Bronchial epithelial cell (primary cell): ENCODE measurements around the gene PYROXD2. TPM values are rescaled to one million over a fixed set of nuclear protein-coding genes. Genes with fewer than 3 reads are reported as not detected.
A peak's percentile ranks its signal among the peaks of the same experiment; 100 is the strongest.

ENCODE experiments used
- DNase-seq: peaks from one replicate; pipeline ENCODE4 v3.0.0-alpha.2; 2010; ENCODE audit warnings: low read depth
- FAIRE-seq: peaks from 2 replicates; lab custom pipeline; 2011; peaks lifted over from hg19 to GRCh38; lab: Jason Lieb, UNC
- H3K27me3 ChIP-seq: 2 replicates; pipeline ENCODE4 v1.5.1; 2011; ENCODE audit warnings: low read length; ENCODE audit not compliant: control insufficient read depth, insufficient read depth
- H3K36me3 ChIP-seq: 2 replicates; pipeline ENCODE4 v1.5.1; 2011; ENCODE audit warnings: low read length; ENCODE audit not compliant: control insufficient read depth, insufficient read depth
- H3K4me3 ChIP-seq: 2 replicates; pipeline ENCODE4 v1.5.1; 2011; ENCODE audit warnings: mild to moderate bottlenecking, low read depth, low read length, control low read depth
- CTCF ChIP-seq: IDR thresholded peaks from 2 replicates; pipeline ENCODE4 v1.5.1; 2011; ENCODE audit warnings: mild to moderate bottlenecking, moderate library complexity, low read length, control low read depth, inconsistent platforms; ENCODE audit not compliant: insufficient read depth, severe bottlenecking
- total RNA-seq: library from RNA; depleted of rRNA; stranded (reverse); fragments of >200 nt; gene quantifications from 2 replicates; pipeline ENCODE4 v1.2.1, GENCODE V29; 2014

PYROXD2 gene
- total RNA-seq, 1 donor from 2014 or later: 1.1 TPM

DNA sequence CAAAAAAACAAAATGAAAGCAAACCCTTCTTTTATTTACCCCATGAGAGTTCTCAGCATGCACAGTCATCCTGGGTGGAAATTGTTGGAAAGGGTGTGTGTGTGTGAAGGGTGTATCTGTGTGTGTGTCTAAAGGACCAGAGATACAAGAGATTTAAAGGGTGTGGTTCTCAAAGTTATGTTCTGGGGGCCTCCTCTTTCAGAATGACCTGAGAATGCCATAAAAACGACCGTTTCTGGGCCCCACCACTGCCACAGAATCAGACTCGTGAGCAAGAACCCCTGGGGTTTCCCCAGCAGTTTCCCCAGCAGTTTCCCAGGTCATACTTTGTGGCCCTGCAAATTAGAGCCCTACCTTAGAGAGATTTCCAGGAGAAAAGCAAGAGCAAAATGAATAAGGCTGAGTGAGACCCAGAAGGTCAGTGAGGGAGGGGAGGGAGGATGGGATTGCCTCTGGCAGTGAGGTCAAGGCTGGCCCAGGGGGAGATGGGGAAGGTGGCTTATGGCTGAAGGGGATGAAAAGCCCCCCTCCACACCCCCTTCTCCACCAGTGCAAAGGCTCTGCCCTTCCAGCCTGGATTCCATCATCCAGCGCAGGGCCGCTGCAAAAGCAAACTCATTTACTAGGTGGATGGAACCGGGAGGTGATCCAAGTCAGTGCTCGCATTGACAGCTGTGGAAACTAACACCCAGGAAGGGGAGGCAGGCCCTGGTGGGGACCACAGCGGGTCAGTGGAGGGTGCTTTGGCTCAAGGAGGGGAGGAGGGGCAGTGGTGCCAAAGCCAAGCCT, 10.2 kb downstream of the PYROXD2 start:
- FAIRE-seq (no peak), DNase-seq (peak; percentile 76)

GRCh38 chr10:98403812-98404504, 11.0 kb downstream of the PYROXD2 start:
- Histone ChIP-seq H3K36me3 (no peaks in the 10 kb centered on the region), H3K27me3 (no peaks in the 10 kb centered on the region), H3K4me3 (no peak overlapping the region)
- TF ChIP-seq CTCF: no peak
- FAIRE-seq (no peak), DNase-seq (peak; percentile 55)

More for the DNA sequence above, 10.2 kb downstream of the PYROXD2 start:
- no peak for TF ChIP-seq CTCF
- H3K36me3 ChIP-seq: no peaks in the 10 kb centered on the region
- no peak overlapping the region for H3K4me3 ChIP-seq
- no peaks in the 10 kb centered on the region for H3K27me3 ChIP-seq

- DNase-seq: no peak
- no peak for TF ChIP-seq CTCF
- Histone ChIP-seq H3K27me3 (no peaks in the 10 kb centered on the region), H3K36me3 (no peaks in the 10 kb centered on the region), H3K4me3 (no peak overlapping the region)
- FAIRE-seq: no peak
Observed at GRCh38 chr10:98402931-98403718, 11.9 kb downstream of the PYROXD2 start.

DNA sequence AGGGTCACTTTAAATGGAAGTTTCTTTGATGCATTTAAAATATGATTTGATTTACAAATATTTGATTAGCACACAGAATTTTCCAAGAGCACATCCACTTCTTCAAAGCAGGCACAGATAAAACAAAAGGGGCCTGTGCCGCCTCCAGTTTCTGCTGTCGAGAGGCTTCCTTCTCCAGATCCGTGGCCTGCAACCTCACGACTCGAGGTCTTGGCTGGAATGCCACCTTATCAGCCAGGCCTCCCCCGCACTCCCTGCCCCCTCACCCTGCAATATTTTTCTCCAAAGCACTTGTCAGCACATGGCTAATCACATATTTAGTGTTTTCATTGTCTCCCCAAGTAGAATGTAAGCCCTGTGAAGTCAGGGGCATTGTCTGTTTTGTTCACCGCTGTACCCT, 12.5 kb downstream of the PYROXD2 start:
- no peak for DNase-seq
- H3K27me3 ChIP-seq: no peaks in the 10 kb centered on the region
- no peak for TF ChIP-seq CTCF
- H3K36me3 ChIP-seq: no peaks in the 10 kb centered on the region
- H3K4me3 ChIP-seq: no peak overlapping the region
- FAIRE-seq: no peak

DNA sequence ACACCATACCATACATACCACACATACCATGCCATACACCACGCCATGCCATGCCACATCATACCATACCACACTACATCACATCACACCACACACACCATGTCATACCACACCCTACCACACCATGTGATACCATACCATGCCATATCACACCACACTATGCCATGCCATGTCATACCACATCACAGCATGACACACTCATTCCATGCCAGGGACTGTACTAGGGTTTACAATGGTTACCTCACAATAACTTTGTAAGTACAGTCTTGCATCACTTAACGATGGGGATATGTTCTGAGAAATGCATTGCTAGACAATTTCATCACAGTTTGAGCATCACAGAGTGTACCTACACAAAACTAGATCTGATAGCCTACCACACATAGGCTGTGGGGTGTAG, 14.5 kb downstream of the PYROXD2 start:
- peak; percentile 40 for DNase-seq
- TF ChIP-seq CTCF: no peak

More for the DNA sequence above, 14.5 kb downstream of the PYROXD2 start:
- Histone ChIP-seq H3K4me3 (no peak overlapping the region), H3K27me3 (no peaks in the 10 kb centered on the region), H3K36me3 (no peaks in the 10 kb centered on the region)
- FAIRE-seq: peak; percentile 13
